Measurements from ENCODE around the gene COL11A1. TPM values are rescaled to one million over a fixed set of nuclear protein-coding genes. Genes with fewer than 3 reads are reported as not detected.
A peak's percentile ranks its signal among the peaks of the same experiment; 100 is the strongest.

COL11A1 gene
- total and polyA plus RNA-seq, 2 experiments from 2014 or later = 37.4 to 56.7 TPM

DNA sequence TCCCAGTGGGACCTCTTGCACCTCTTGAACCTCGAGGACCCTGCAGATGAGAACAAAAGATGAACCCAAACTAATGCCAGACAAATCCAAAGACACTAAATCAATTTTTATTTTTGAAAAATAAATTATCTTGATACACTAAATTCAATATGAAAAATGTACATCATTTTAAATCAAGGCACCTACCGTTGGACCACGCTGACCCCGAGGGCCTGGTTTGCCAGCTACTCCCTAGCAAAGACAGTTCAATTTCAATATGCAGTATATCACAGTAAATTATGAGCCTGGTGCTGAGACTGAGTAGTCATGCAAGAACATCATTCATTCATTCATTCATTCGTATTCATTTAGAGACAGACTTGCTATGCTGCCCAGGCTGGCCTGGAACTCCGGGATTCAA lies 129.4 kb downstream of the COL11A1 start:
- DNase-seq (ENCODE audit: low read depth in 1 of 2, low spot score in 1 of 2) = no peak
- Histone ChIP-seq H3K27me3 (no peaks in the 10 kb centered on the region), H3K27ac (no peak overlapping the region), H3K9me3 (ENCODE audit: low read depth) (no peaks in the 10 kb centered on the region), H3K4me3 (no peak overlapping the region), H3K36me3 (peaks cover 26% of the 10 kb centered on the region), H3K4me1 (ENCODE audit: low read depth) (no peaks in the 10 kb centered on the region)
- TF ChIP-seq, protein P1, sequence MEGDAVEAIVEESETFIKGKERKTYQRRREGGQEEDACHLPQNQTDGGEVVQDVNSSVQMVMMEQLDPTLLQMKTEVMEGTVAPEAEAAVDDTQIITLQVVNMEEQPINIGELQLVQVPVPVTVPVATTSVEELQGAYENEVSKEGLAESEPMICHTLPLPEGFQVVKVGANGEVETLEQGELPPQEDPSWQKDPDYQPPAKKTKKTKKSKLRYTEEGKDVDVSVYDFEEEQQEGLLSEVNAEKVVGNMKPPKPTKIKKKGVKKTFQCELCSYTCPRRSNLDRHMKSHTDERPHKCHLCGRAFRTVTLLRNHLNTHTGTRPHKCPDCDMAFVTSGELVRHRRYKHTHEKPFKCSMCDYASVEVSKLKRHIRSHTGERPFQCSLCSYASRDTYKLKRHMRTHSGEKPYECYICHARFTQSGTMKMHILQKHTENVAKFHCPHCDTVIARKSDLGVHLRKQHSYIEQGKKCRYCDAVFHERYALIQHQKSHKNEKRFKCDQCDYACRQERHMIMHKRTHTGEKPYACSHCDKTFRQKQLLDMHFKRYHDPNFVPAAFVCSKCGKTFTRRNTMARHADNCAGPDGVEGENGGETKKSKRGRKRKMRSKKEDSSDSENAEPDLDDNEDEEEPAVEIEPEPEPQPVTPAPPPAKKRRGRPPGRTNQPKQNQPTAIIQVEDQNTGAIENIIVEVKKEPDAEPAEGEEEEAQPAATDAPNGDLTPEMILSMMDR (IDR thresholded peaks at IDR 0.05; ENCODE audit: low read depth, low read length) = no peak

DNA sequence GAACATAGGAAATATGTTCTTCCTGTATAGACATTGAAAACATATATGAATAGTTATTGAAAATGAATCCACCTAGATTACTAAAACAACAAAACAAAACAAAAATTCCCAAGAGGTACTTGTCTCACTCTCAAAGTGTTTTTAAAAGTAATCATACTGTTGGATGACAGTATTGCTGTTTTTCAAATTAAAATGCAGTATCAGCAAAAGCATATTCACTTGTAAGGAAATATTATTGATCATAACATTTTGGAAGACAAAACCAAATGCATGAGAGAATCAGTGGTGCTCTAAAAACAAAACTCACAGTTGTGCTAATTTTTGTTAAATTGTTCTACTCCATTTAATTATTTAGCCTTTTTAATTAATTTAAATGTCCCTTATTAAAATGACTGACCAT lies 131.0 kb downstream of the COL11A1 start:
- TF ChIP-seq, protein P1 (IDR thresholded peaks at IDR 0.05; ENCODE audit: low read depth, low read length) = no peak
- H3K9me3 ChIP-seq (ENCODE audit: low read depth) = no peaks in the 10 kb centered on the region
- H3K27me3 ChIP-seq = no peaks in the 10 kb centered on the region
- DNase-seq (ENCODE audit: low read depth in 1 of 2, low spot score in 1 of 2) = no peak
- H3K27ac ChIP-seq = no peak overlapping the region
- peaks cover 22% of the 10 kb centered on the region for H3K36me3 ChIP-seq
- no peaks in the 10 kb centered on the region for H3K4me1 ChIP-seq (ENCODE audit: low read depth)
- H3K4me3 ChIP-seq = no peak overlapping the region

DNA sequence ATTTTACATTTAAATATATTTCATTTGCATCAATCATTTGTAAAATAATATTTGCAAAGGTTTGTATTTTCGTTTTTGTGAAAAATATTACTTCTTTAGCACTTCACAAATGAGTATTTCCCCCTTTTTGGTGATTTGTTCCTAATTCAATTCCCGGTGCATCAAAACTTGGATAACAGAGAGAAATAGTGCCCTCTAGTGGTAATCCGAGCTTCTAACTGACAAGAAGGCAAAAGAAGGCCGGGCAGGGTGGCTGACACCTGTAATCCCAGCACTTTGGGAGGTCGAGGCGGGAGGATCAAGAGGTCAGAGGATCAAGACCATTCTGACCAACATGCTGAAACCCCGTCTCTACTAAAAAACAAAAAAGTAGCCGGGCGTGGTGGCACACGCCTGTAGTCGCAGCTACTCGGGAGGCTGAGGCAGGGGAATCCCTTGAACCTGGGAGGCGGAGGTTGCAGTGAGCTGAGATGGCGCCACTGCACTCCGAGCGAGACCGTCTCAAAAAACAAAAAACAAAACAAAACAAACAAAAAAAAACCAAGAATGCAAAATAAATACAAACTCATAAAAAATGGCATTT lies 137.7 kb downstream of the COL11A1 start:
- Histone ChIP-seq H3K36me3 (peaks cover 11% of the 10 kb centered on the region), H3K4me3 (no peak overlapping the region), H3K9me3 (ENCODE audit: low read depth) (no peaks in the 10 kb centered on the region), H3K27me3 (no peaks in the 10 kb centered on the region), H3K4me1 (ENCODE audit: low read depth) (no peaks in the 10 kb centered on the region), H3K27ac (no peak overlapping the region)
- peak; percentile 77 to 85 for DNase-seq (ENCODE audit: low read depth in 1 of 2, low spot score in 1 of 2)
- TF ChIP-seq, protein P1 (IDR thresholded peaks at IDR 0.05; ENCODE audit: low read depth, low read length) = peak; percentile 68

DNA sequence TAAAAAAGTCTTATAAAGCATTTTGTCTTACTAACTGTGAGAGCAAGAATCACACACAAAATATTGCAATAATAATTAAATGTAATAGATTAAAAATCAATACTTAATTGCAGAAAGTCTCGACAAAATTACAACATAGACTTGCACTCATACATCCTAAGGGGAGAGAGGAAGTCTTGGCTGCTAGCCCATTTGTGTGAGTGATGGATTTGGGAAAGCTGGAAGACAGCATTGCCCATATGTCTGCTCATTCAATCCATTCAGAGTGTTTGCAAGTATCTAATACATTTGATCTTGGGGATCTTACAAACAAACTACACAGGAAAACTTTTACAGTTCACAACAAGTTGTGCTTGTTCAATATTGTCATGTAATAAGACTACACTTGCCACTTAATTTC lies 140.5 kb downstream of the COL11A1 start:
- DNase-seq (ENCODE audit: low read depth in 1 of 2, low spot score in 1 of 2) = peak in 1 of 2 donors; percentile 4
- Histone ChIP-seq H3K4me1 (ENCODE audit: low read depth) (no peaks in the 10 kb centered on the region), H3K9me3 (ENCODE audit: low read depth) (no peaks in the 10 kb centered on the region), H3K27ac (no peak overlapping the region), H3K36me3 (peaks cover 22% of the 10 kb centered on the region), H3K4me3 (no peak overlapping the region), H3K27me3 (no peaks in the 10 kb centered on the region)
- TF ChIP-seq, protein P1 (IDR thresholded peaks at IDR 0.05; ENCODE audit: low read depth, low read length) = no peak

DNA sequence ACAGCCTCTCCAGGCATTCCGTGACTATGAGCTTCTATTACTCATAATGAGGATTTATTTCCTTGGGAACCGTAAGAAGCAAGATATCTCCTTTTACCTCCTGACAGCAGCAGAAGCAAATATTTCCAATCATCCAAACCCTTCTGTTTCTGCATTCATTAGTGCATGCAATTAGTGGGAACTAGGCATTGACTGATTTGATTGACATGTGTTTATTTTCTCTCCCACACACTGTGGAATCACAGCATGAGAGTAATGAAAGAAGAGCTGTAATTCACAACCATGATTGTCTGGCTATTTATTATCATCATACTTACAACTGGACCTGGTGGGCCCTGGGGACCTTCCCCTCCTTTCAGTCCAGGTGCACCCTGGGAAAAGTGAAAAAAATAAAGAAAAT lies 146.8 kb downstream of the COL11A1 start:
- no peak for DNase-seq (ENCODE audit: low read depth in 1 of 2, low spot score in 1 of 2)
- no peaks in the 10 kb centered on the region for H3K4me1 ChIP-seq (ENCODE audit: low read depth)
- no peaks in the 10 kb centered on the region for H3K9me3 ChIP-seq (ENCODE audit: low read depth)
- TF ChIP-seq, protein P1 (IDR thresholded peaks at IDR 0.05; ENCODE audit: low read depth, low read length) = no peak
- peaks cover 53% of the 10 kb centered on the region for H3K36me3 ChIP-seq
- H3K27me3 ChIP-seq = no peaks in the 10 kb centered on the region
- H3K27ac ChIP-seq = no peak overlapping the region
- no peak overlapping the region for H3K4me3 ChIP-seq
